HK-2 (cell line): ENCODE data around the gene CORO1A.
A peak's percentile ranks its signal among the peaks of the same experiment; 100 is the strongest.
"Not testable (repeated sequence)": the region's sequence is repeated elsewhere in the genome, so short reads cannot be mapped to it uniquely, and the experiment has no call there.

ENCODE experiments used
- DNase-seq: peaks from one replicate; pipeline ENCODE4 v3.0.0-alpha.2; 2018; ENCODE audit not compliant: unreplicated experiment

Gene CORO1A

GRCh38 chr16:30183233-30184095 lies at the start of gene CORO1A:
Gene CORO1A, plus strand, starts transcription at chr16:30183602. Its CDS starts 1,608 bp downstream, at chr16:30185210.
- DNase-seq: peak; percentile 69

GRCh38 chr16:30136971-30137605 lies 46.3 kb upstream of the CORO1A start:
- DNase-seq: no peak

- DNase-seq: no peak
These were observed 45.5 kb upstream of the CORO1A start for GRCh38 chr16:30137897-30138296.

GRCh38 chr16:30139583-30140481 lies 43.6 kb upstream of the CORO1A start:
- DNase-seq: no peak

GRCh38 chr16:30141750-30142149 lies 41.7 kb upstream of the CORO1A start:
- DNase-seq: no peak

- DNase-seq: no peak
These were observed 40.6 kb upstream of the CORO1A start for GRCh38 chr16:30142672-30143346.

- DNase-seq: no peak
These were observed 40.1 kb upstream of the CORO1A start for GRCh38 chr16:30143347-30143702.

- no peak for DNase-seq
These were observed 39.4 kb upstream of the CORO1A start for GRCh38 chr16:30144017-30144416.

GRCh38 chr16:30144917-30145316 lies 38.5 kb upstream of the CORO1A start:
- DNase-seq: no peak

- DNase-seq: no peak
These were observed 37.7 kb upstream of the CORO1A start for GRCh38 chr16:30145657-30146056.

- DNase-seq: no peak
These were observed 35.4 kb upstream of the CORO1A start for GRCh38 chr16:30147843-30148510.

GRCh38 chr16:30149250-30149930 lies 34.0 kb upstream of the CORO1A start:
- DNase-seq: no peak

- no peak for DNase-seq
These were observed 32.3 kb upstream of the CORO1A start for GRCh38 chr16:30151091-30151490.

GRCh38 chr16:30152517-30152916 lies 30.9 kb upstream of the CORO1A start:
- no peak for DNase-seq

- no peak for DNase-seq
These were observed 28.2 kb upstream of the CORO1A start for GRCh38 chr16:30155188-30155587.

- DNase-seq: no peak
These were observed 26.2 kb upstream of the CORO1A start for GRCh38 chr16:30157214-30157613.

- no peak for DNase-seq
These were observed 19.9 kb upstream of the CORO1A start for GRCh38 chr16:30163538-30163937.

GRCh38 chr16:30166202-30166902 lies 17.1 kb upstream of the CORO1A start:
- DNase-seq: no peak

GRCh38 chr16:30168746-30169145 lies 14.7 kb upstream of the CORO1A start:
- not testable (repeated sequence) for DNase-seq

GRCh38 chr16:30169416-30169815 lies 14.0 kb upstream of the CORO1A start:
- DNase-seq: not testable (repeated sequence)
